SK-N-SH treated with all-trans-retinoic acid at 6 μM for 48 hours (cell line): ENCODE results near the gene ZFP92.
"Not testable (repeated sequence)": the region's sequence is repeated elsewhere in the genome, so short reads cannot be mapped to it uniquely, and the experiment has no call there.

ENCODE experiments used
- ATAC-seq: fragments of 200-7000 bp; cut with Tn5 transposase; 3 replicates; pipeline ENCODE4 v1.9.1; 2020; ENCODE audit warnings: mild to moderate bottlenecking, moderate library complexity
- ARNTL ChIP-seq: fragments of 450-650 bp; formaldehyde crosslinking; IDR thresholded peaks from 2 replicates; pipeline ENCODE4 v1.5.0; 2020; ENCODE audit warnings: low read depth, mild to moderate bottlenecking, moderate library complexity, borderline replicate concordance
- BACH2 ChIP-seq: fragments of 250-450 bp; sonication (Bioruptor Pico); IDR thresholded peaks from 2 replicates; pipeline ENCODE4 v1.9.0; 2021; ENCODE audit warnings: mild to moderate bottlenecking, borderline replicate concordance
- CSDC2 ChIP-seq: fragments of 250-450 bp; sonication (Bioruptor Pico); IDR thresholded peaks from 2 replicates; pipeline ENCODE4 v1.5.0; 2020; ENCODE audit warnings: mild to moderate bottlenecking, moderate library complexity
- CSRNP3 ChIP-seq: fragments of 250-450 bp; sonication (Bioruptor Pico); IDR thresholded peaks from 2 replicates; pipeline ENCODE4 v1.5.1; 2021; ENCODE audit warnings: mild to moderate bottlenecking, moderate library complexity
- ESRRG ChIP-seq: fragments of 250-450 bp; sonication (Bioruptor Pico); IDR thresholded peaks from 2 replicates; pipeline ENCODE4 v1.6.1; 2021; ENCODE audit warnings: mild to moderate bottlenecking
- GLIS3 ChIP-seq: fragments of 250-450 bp; sonication (Bioruptor Pico); IDR thresholded peaks from 2 replicates; pipeline ENCODE4 v1.5.0; 2020; ENCODE audit warnings: mild to moderate bottlenecking, moderate library complexity
- ISL1 ChIP-seq: fragments of 250-450 bp; sonication (Bioruptor Pico); IDR thresholded peaks from 2 replicates; pipeline ENCODE4 v2.1.2; 2022; ENCODE audit warnings: mild to moderate bottlenecking, moderate library complexity
- OSR1 ChIP-seq: fragments of 250-450 bp; sonication (Bioruptor Pico); IDR thresholded peaks from 2 replicates; pipeline ENCODE4 v1.8.0; 2022; ENCODE audit warnings: moderate library complexity, mild to moderate bottlenecking, inconsistent platforms
- POU6F1 ChIP-seq: fragments of 250-450 bp; sonication (Bioruptor Pico); IDR thresholded peaks from 2 replicates; pipeline ENCODE4 v1.8.0; 2021; ENCODE audit warnings: low read depth, mild to moderate bottlenecking, moderate library complexity, borderline replicate concordance
- PPARA ChIP-seq: fragments of 250-450 bp; sonication (Bioruptor Pico); IDR thresholded peaks from 2 replicates; pipeline ENCODE4 v1.5.0; 2020; ENCODE audit warnings: mild to moderate bottlenecking, borderline replicate concordance
- RARB ChIP-seq: fragments of 250-450 bp; sonication (Bioruptor Pico); IDR thresholded peaks from 2 replicates; pipeline ENCODE4 v1.8.0; 2021; ENCODE audit warnings: mild to moderate bottlenecking, moderate library complexity
- SNAI2 ChIP-seq: fragments of 250-450 bp; sonication (Bioruptor Pico); IDR thresholded peaks from 2 replicates; pipeline ENCODE4 v1.5.0; 2020; ENCODE audit warnings: mild to moderate bottlenecking, moderate library complexity
- TCF4 ChIP-seq: fragments of 250-450 bp; sonication (Bioruptor Pico); IDR thresholded peaks from 2 replicates; pipeline ENCODE4 v1.8.0; 2021; ENCODE audit warnings: mild to moderate bottlenecking, moderate library complexity, borderline replicate concordance
- TOX ChIP-seq: fragments of 250-450 bp; sonication (Bioruptor Pico); IDR thresholded peaks from 2 replicates; pipeline ENCODE4 v1.8.0; 2021; ENCODE audit warnings: mild to moderate bottlenecking, moderate library complexity, borderline replicate concordance
- ZC3H10 ChIP-seq: fragments of 250-450 bp; sonication (Bioruptor Pico); IDR thresholded peaks from 2 replicates; pipeline ENCODE4 v1.5.1; 2021; ENCODE audit warnings: mild to moderate bottlenecking, moderate library complexity
- ZFP3 ChIP-seq: fragments of 250-450 bp; sonication (Bioruptor Pico); IDR thresholded peaks from 2 replicates; pipeline ENCODE4 v1.5.0; 2020; ENCODE audit warnings: mild to moderate bottlenecking, moderate library complexity
- ZFP30 ChIP-seq: fragments of 450-650 bp; formaldehyde crosslinking; IDR thresholded peaks from 2 replicates; pipeline ENCODE4 v1.5.0; 2022; ENCODE audit warnings: mild to moderate bottlenecking, moderate library complexity
- ZNF565 ChIP-seq: fragments of 450-650 bp; formaldehyde crosslinking; conservative IDR thresholded peaks from 2 replicates; pipeline ENCODE4 v1.5.0; 2020; ENCODE audit warnings: low read depth, mild to moderate bottlenecking, moderate library complexity
- ZNF70 ChIP-seq: fragments of 450-650 bp; formaldehyde crosslinking; IDR thresholded peaks from 2 replicates; pipeline ENCODE4 v1.5.0; 2020; ENCODE audit warnings: mild to moderate bottlenecking, moderate library complexity
- ZNF8 ChIP-seq: fragments of 450-650 bp; formaldehyde crosslinking; IDR thresholded peaks from 2 replicates; pipeline ENCODE4 v1.5.0; 2020; ENCODE audit warnings: mild to moderate bottlenecking, moderate library complexity
- TF ChIP-seq, protein P1 (sequence below): fragments of 250-450 bp; sonication (Bioruptor Pico); IDR thresholded peaks from 2 replicates; pipeline ENCODE4 v1.8.0; 2020; ENCODE audit warnings: mild to moderate bottlenecking, moderate library complexity, borderline replicate concordance
- TF ChIP-seq, protein P2 (sequence below): fragments of 250-450 bp; sonication (Bioruptor Pico); IDR thresholded peaks from 2 replicates; pipeline ENCODE4 v1.5.1; 2020; ENCODE audit warnings: low read depth, mild to moderate bottlenecking, moderate library complexity

The ZFP92 gene

DNA sequence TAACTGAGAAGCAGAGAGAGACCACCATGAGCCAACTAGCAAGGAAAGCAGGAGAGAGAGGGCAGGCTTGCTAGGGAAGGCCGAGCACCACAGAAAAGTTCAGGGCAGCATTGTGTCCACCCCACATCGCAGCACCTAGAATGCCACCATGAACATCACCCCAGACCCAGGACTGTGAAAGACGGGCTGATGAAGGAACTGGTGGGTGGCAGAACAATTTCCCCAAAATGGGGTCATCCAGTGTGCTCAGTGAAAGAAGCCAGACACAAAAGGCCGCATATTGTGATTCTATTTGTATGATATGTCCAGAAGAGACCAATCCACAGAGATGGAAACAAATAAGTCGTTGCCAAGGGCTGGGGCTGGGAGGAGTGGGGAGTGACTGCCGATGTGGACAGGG, 26.9 kb upstream of the ZFP92 start (continued):
- TF ChIP-seq CSRNP3 (CRISPR knock-in tag) = no peak
- no peak for TF ChIP-seq ZNF565 (CRISPR knock-in tag)
- TF ChIP-seq, protein P1, sequence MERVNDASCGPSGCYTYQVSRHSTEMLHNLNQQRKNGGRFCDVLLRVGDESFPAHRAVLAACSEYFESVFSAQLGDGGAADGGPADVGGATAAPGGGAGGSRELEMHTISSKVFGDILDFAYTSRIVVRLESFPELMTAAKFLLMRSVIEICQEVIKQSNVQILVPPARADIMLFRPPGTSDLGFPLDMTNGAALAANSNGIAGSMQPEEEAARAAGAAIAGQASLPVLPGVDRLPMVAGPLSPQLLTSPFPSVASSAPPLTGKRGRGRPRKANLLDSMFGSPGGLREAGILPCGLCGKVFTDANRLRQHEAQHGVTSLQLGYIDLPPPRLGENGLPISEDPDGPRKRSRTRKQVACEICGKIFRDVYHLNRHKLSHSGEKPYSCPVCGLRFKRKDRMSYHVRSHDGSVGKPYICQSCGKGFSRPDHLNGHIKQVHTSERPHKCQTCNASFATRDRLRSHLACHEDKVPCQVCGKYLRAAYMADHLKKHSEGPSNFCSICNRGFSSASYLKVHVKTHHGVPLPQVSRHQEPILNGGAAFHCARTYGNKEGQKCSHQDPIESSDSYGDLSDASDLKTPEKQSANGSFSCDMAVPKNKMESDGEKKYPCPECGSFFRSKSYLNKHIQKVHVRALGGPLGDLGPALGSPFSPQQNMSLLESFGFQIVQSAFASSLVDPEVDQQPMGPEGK (CRISPR knock-in tag) = no peak
- TF ChIP-seq ESRRG (CRISPR knock-in tag) = no peak

DNA sequence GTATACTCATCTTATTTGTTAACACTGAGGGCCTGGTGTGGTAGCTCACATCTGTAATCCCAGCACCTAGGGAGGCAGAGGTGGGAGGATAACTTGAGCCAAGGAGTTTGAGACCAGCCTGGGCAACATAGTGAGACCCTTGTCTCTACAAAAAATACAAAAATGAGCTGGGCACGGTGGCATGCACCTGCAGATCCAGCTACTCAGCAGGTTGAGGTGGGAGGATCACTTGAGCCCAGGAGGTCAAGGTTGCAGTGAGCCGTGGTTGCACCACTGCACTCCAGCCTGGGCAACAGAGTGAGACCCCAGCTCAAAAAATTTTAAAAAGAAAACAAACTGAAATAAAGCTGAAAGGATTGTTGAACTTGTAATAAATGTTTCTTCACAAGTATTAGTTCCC, 26.3 kb upstream of the ZFP92 start:
- ATAC-seq = not testable (repeated sequence)

DNA sequence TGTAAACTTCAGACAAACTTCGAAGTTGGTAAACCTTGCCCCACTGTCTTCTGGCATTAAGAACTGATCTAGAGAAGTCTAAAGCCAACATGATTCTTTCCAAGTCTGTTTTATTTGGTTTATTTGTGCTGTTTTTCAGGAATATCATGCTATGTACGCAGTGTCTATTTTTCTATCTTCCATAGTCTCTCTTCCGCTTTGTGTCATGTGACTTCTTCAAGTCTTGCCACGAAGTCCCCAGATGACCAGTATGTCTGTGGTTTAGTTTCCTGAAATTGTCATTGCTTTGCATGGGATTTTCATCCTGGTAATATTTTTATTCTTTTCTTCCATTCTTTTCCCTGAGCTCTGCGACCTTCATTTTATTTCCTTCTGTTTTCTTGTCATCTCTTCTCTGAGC, 25.2 kb upstream of the ZFP92 start:
- TF ChIP-seq, protein P2, sequence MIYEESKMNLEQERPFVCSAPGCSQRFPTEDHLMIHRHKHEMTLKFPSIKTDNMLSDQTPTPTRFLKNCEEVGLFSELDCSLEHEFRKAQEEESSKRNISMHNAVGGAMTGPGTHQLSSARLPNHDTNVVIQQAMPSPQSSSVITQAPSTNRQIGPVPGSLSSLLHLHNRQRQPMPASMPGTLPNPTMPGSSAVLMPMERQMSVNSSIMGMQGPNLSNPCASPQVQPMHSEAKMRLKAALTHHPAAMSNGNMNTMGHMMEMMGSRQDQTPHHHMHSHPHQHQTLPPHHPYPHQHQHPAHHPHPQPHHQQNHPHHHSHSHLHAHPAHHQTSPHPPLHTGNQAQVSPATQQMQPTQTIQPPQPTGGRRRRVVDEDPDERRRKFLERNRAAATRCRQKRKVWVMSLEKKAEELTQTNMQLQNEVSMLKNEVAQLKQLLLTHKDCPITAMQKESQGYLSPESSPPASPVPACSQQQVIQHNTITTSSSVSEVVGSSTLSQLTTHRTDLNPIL (CRISPR knock-in tag) = no peak
- no peak for TF ChIP-seq PPARA (CRISPR knock-in tag)
- no peak for TF ChIP-seq GLIS3 (CRISPR knock-in tag)
- TF ChIP-seq TOX (CRISPR knock-in tag) = no peak
- no peak for TF ChIP-seq ZC3H10
- no peak for TF ChIP-seq ZFP3 (CRISPR knock-in tag)
- TF ChIP-seq POU6F1 = no peak
- no peak for TF ChIP-seq ARNTL (CRISPR knock-in tag)
- TF ChIP-seq ISL1 (CRISPR knock-in tag) = no peak
- no peak for TF ChIP-seq RARB (CRISPR knock-in tag)
- TF ChIP-seq ZNF565 (CRISPR knock-in tag) = no peak
- no peak for TF ChIP-seq BACH2 (CRISPR knock-in tag)
- TF ChIP-seq ZFP30 (CRISPR knock-in tag) = no peak
- TF ChIP-seq CSDC2 = no peak
- no peak for TF ChIP-seq TCF4 (CRISPR knock-in tag)
- TF ChIP-seq OSR1 (CRISPR knock-in tag) = no peak
- no peak for TF ChIP-seq SNAI2 (CRISPR knock-in tag)
- TF ChIP-seq CSRNP3 (CRISPR knock-in tag) = no peak
- no peak for ATAC-seq

DNA sequence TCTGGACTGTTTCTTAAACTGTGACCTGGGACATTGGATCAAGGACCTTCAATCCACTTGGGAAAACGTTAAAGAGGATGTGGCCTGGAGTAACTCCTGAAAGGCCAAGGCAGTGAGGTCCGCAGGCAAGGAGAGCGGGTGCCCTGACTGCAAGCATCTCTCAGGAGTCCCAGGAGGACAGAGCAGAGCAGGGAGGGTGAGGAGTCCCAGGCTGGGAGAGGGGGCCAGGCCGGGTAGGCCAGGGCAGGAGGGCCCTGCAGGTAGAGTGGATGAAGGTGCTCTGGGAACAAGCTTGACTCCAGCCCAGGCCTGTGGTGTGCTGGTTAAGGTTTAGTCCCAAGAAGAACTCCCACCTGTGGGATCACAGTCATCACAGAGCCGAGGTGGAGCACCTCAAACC, 23.9 kb upstream of the ZFP92 start:
- ATAC-seq = no peak
- TF ChIP-seq GLIS3 (CRISPR knock-in tag) = no peak
- TF ChIP-seq TOX (CRISPR knock-in tag) = no peak
- TF ChIP-seq, protein P1 (CRISPR knock-in tag) = no peak
- no peak for TF ChIP-seq TCF4 (CRISPR knock-in tag)
- TF ChIP-seq, protein P2 (CRISPR knock-in tag) = no peak
- no peak for TF ChIP-seq ISL1 (CRISPR knock-in tag)
- no peak for TF ChIP-seq SNAI2 (CRISPR knock-in tag)
- no peak for TF ChIP-seq ARNTL (CRISPR knock-in tag)
- TF ChIP-seq RARB (CRISPR knock-in tag) = no peak
- TF ChIP-seq BACH2 (CRISPR knock-in tag) = no peak
- TF ChIP-seq ZNF70 = no peak
- no peak for TF ChIP-seq PPARA (CRISPR knock-in tag)
- TF ChIP-seq CSRNP3 (CRISPR knock-in tag) = no peak
- TF ChIP-seq ZNF8 = no peak
- no peak for TF ChIP-seq ZNF565 (CRISPR knock-in tag)
